ENCODE results near the gene OR2AE1.

Gene OR2AE1

DNA sequence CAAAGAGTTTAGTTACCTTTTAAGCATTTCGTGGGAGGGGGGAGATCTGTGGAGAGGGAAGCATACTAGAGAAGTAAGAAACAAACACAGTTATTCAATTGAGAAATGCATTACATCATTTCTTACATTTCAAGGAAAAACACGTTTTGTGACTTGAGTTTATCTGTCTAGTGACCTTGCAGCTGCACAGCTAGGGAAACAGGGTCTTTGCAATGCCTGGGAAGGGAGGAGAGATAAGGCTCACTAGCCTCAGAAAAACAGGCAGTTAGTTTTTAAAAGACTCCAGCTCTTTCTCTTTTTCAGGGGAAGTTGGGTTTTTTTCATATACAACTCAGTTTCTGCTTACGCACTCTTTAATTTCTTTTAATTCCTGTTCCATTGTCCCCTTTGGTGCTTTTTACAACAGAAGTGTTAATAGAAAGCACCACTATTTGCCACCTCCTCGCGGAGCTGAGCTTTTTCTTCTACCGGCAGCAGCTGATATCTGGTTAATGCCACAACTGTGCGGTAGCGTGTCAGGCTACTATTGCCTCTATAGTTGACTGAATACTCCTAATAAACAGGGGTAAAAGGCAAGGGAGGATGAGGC, 43.5 kb downstream of the OR2AE1 start:
- H3K4me3 ChIP-seq (ENCODE audit: low read depth, low read length) = no peak overlapping the region
- DNase-seq (ENCODE audit: low read depth, low spot score) = no peak
- ChIA-PET CTCF (no interaction called here), POLR2A (no interaction called here)
- TF ChIP-seq CTCF (IDR thresholded peaks at IDR 0.05; ENCODE audit: insufficient read depth, low read length, missing control alignments) = no peak

DNA sequence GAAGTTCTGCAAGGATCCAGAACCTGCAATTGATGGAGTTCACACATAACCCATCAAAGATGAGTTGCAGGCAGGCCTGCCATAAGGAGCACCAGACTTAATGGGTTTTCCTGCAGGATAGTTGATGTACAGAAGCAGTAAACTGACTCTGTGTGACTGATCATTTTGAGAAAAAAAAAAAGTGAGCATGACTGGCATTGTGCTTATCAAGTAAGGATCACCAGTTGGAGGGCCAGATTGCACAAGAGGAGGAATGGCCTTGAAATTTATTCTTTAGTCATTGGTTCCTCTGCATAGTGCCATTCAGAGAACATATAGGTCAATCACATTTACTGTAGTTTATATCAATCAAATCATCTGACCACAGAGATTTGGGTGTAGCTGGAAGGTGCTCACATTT, 45.2 kb downstream of the OR2AE1 start:
- ChIA-PET POLR2A (no interaction called here), CTCF (interaction anchor here (1.0 kb wide), 1 partner anchor 9 kb away, joined by 3 read pairs; no protein-coding TSS in a partner anchor)
- no peak for DNase-seq (ENCODE audit: low read depth, low spot score)
- H3K4me3 ChIP-seq (ENCODE audit: low read depth, low read length) = no peak overlapping the region
- TF ChIP-seq CTCF (IDR thresholded peaks at IDR 0.05; ENCODE audit: insufficient read depth, low read length, missing control alignments) = no peak

- H3K4me3 ChIP-seq (ENCODE audit: low read depth, low read length) = no peak overlapping the region
- no peak for TF ChIP-seq CTCF (IDR thresholded peaks at IDR 0.05; ENCODE audit: insufficient read depth, low read length, missing control alignments)
- no peak for DNase-seq (ENCODE audit: low read depth, low spot score)
- POLR2A ChIA-PET = no interaction called here
- CTCF ChIA-PET = interaction anchor here (1.4 kb wide), 1 partner anchor 11 kb away, joined by 3 read pairs; no protein-coding TSS in a partner anchor
Observed at GRCh38 chr7:99829524-99830160, 47.2 kb downstream of the OR2AE1 start.

DNA sequence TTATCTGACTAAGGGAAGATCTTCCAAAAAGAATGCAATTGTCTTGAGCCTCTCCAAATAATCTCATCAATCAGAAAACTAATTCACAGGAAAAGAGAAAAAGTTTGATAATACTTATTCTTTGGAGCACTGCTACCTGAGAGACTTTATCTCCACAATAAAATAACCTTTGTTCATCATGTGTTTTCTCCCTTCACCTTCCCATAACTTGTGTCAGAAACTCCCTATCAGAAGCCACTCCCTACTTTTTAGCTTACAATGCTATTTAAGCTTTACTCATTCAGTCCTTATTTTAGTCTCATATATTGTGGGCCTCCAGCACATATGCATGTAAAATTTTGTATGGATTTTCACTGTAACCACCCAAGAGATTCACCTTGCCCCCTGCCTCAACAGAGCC, 48.0 kb downstream of the OR2AE1 start:
- no peak for DNase-seq (ENCODE audit: low read depth, low spot score)
- no peak overlapping the region for H3K4me3 ChIP-seq (ENCODE audit: low read depth, low read length)
- POLR2A ChIA-PET = no interaction called here
- TF ChIP-seq CTCF (IDR thresholded peaks at IDR 0.05; ENCODE audit: insufficient read depth, low read length, missing control alignments) = no peak
- CTCF ChIA-PET = interaction anchor here (1.4 kb wide), 1 partner anchor 12 kb away, joined by 3 read pairs; no protein-coding TSS in a partner anchor

- ChIA-PET POLR2A (no interaction called here), CTCF (no interaction called here)
- TF ChIP-seq CTCF (IDR thresholded peaks at IDR 0.05; ENCODE audit: insufficient read depth, low read length, missing control alignments) = no peak
- no peak for DNase-seq (ENCODE audit: low read depth, low spot score)
- no peak overlapping the region for H3K4me3 ChIP-seq (ENCODE audit: low read depth, low read length)
Observed at GRCh38 chr7:99827040-99827778, 49.6 kb downstream of the OR2AE1 start.
